T-cell (primary cell): ENCODE measurements around the gene ARHGEF38. TPM values are rescaled to one million over a fixed set of nuclear protein-coding genes. Genes with fewer than 3 reads are reported as not detected.

Source experiments
- ATAC-seq, 4 experiments: fragments of 200-7000 bp in 3 of 4; fragments of 150-1000 bp in 1 of 4; cut with Tn5 transposase; replicated peaks in 1 of 4; 1 replicate in 3 of 4; 2 replicates in 1 of 4; pipeline ENCODE4 v1.10.0; 2021; ENCODE audit warnings: moderate library complexity in 3 of 4, mild to moderate bottlenecking in 2 of 4, moderate number of reproducible peaks in 1 of 4
- CTCF ChIA-PET, 2 donors: fragments of 300-600 bp; sonication (Branson Sonifier 250); formaldehyde crosslinking; loops; one replicate each; lab custom pipeline; 2022; ENCODE audit warnings: antibody characterized with exemption in 2 of 2; lab: Charles Lee
- POLR2A ChIA-PET, 2 donors: fragments of 300-600 bp; sonication (Branson Sonifier 250); formaldehyde crosslinking; loops; one replicate each; lab custom pipeline; 2022; ENCODE audit warnings: antibody characterized with exemption in 2 of 2; lab: Charles Lee
- DNase-seq, 35 experiments: peaks; one replicate each; pipeline versions ENCODE4 v3.0.0 to v3.0.0-alpha.2; 2013 to 2023
- H3K27ac ChIP-seq: one replicate; pipeline ENCODE4 v1.5.1; 2013; ENCODE audit warnings: low read length
- H3K27me3 ChIP-seq, 2 experiments: replicated peaks in 1 of 2; 1 replicate in 1 of 2; 2 replicates in 1 of 2; pipeline versions ENCODE4 v1.6.1 to v1.7.0; 2013; ENCODE audit warnings: low read length in 1 of 2, mixed read lengths in 1 of 2; ENCODE audit not compliant: control insufficient read depth in 2 of 2, insufficient read depth in 2 of 2; ENCODE audit errors: extremely low read depth in 1 of 2
- H3K36me3 ChIP-seq, 2 donors: 1 replicate in 1 of 2; 2 replicates in 1 of 2; pipeline versions ENCODE4 v1.6.1 to v1.7.0; 2013; ENCODE audit warnings: low read length in 1 of 2; ENCODE audit not compliant: control insufficient read depth in 2 of 2, insufficient read depth in 1 of 2; ENCODE audit errors: extremely low read depth in 1 of 2
- H3K4me1 ChIP-seq, 2 experiments: 1 replicate in 1 of 2; 2 replicates in 1 of 2; pipeline versions ENCODE4 v1.6.1 to v1.7.0; 2013; ENCODE audit warnings: low read length in 2 of 2, mixed read lengths in 1 of 2; ENCODE audit not compliant: insufficient read depth in 2 of 2, control insufficient read depth in 1 of 2; ENCODE audit errors: extremely low read depth in 1 of 2
- H3K4me3 ChIP-seq, 2 donors: 1 replicate in 1 of 2; 2 replicates in 1 of 2; pipeline versions ENCODE4 v1.5.1 to v1.7.0; 2013; ENCODE audit warnings: mild to moderate bottlenecking in 2 of 2, low read length in 1 of 2, moderate library complexity in 1 of 2; ENCODE audit not compliant: control insufficient read depth in 1 of 2; ENCODE audit errors: extremely low read depth in 1 of 2
- H3K9me3 ChIP-seq: 2 replicates; pipeline ENCODE4 v1.7.0; 2013
- H3K27ac Mint-ChIP-seq, 2 donors: one replicate each; pipeline ENCODE4 v1.8.0; 2020 to 2021; ENCODE audit warnings: mild to moderate bottlenecking in 2 of 2, mixed read lengths in 2 of 2
- H3K27me3 Mint-ChIP-seq, 2 donors: one replicate each; pipeline ENCODE4 v1.8.0; 2021 to 2022; ENCODE audit warnings: mixed read lengths in 2 of 2
- H3K36me3 Mint-ChIP-seq: one replicate; pipeline ENCODE4 v1.8.0; 2021; ENCODE audit warnings: mixed read lengths
- H3K4me1 Mint-ChIP-seq, 3 donors: one replicate each; pipeline ENCODE4 v1.8.0; 2020 to 2022; ENCODE audit warnings: mixed read lengths in 3 of 3, mild to moderate bottlenecking in 1 of 3
- H3K4me3 Mint-ChIP-seq, 3 donors: one replicate each; pipeline ENCODE4 v1.8.0; 2020 to 2022; ENCODE audit warnings: mild to moderate bottlenecking in 3 of 3, mixed read lengths in 3 of 3, moderate library complexity in 3 of 3
- H3K9me3 Mint-ChIP-seq, 3 donors: one replicate each; pipeline ENCODE4 v1.8.0; 2020 to 2022; ENCODE audit warnings: mixed read lengths in 3 of 3
- WGBS: methylation state at CpG from one replicate; pipeline ENCODE4 v1.1.5; 2013; ENCODE audit warnings: missing lambda C conversion rate; ENCODE audit not compliant: insufficient coverage; 5-methylcytosine and 5-hydroxymethylcytosine counted together
- total RNA-seq, 35 experiments: library from RNA in 6 of 35; stranded (reverse) in 6 of 35; fragments of 120-200 nt in 1 of 35; gene quantifications; one replicate each; pipeline versions ENCODE4 v1.2.1 to v1.2.4 and lab custom pipeline; 2013 to 2026

The ARHGEF38 gene
- total RNA-seq, 5 donors from 2014 or later (not counting 1 experiment from before 2014, with no cell fraction given): not detected

DNA sequence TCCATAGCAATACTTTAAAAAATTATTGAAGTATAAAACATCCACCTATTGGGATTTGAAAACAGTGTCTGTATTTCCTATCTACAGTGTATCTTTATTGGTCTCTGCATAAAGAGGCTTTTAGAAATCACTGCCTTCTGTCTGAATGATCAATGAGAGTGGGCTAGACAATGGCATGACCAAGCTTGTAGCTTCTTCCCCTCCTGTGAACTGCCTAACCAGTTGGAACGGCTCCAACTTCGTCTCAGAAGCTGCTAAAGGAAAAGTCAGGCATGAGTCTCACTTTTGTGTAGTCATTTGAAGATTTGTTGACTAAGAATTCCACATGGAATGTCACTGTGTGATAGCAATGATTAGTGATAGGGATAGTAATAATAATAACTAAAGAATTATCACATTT lies 91.8 kb downstream of the ARHGEF38 start:
- Mint-ChIP-seq H3K9me3 (no peaks in the 10 kb centered on the region), H3K4me1 (no peaks in the 10 kb centered on the region)
- no peaks in the 10 kb centered on the region for H3K4me1 ChIP-seq

DNA sequence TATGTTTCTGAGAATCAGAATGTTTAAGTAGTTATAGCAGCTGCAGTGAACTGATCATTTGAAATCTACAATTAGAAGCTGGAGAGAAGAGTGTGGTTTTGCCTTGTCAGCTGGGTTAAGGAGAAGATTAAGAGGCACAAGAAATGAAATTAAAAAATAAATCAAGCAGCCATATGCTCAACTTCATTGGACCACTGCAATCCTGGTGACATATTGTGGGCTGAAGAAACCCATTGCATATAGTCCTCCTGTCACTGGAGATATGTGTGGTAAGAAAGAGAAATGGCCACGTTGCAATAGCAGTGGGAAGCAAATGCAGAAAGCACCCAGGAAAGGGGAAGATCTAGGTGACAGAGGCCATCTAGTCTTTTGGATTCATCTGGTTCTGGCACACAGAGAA lies 93.0 kb downstream of the ARHGEF38 start:
- H3K27ac ChIP-seq: no peak overlapping the region
- no peaks in the 10 kb centered on the region for H3K4me1 Mint-ChIP-seq
- ATAC-seq (no peak), DNase-seq (no peak)
- no peak overlapping the region for H3K4me3 Mint-ChIP-seq
- H3K27me3 ChIP-seq: no peaks in the 10 kb centered on the region
- ChIA-PET POLR2A (no interaction called here), CTCF (no interaction called here)
- H3K27ac Mint-ChIP-seq: no peak overlapping the region
- peaks cover 15 to 19% of the 10 kb centered on the region in 2 donors for H3K27me3 Mint-ChIP-seq
- no peaks in the 10 kb centered on the region for H3K36me3 ChIP-seq
- no peaks in the 10 kb centered on the region for H3K36me3 Mint-ChIP-seq
- 20% methylated on average over 1 of the region's 1 CpG for WGBS
- H3K4me3 ChIP-seq: no peak overlapping the region
- H3K9me3 Mint-ChIP-seq: no peaks in the 10 kb centered on the region
- H3K4me1 ChIP-seq: no peaks in the 10 kb centered on the region
- no peaks in the 10 kb centered on the region for H3K9me3 ChIP-seq

More for the DNA sequence above, 91.8 kb downstream of the ARHGEF38 start:
- H3K9me3 ChIP-seq: no peaks in the 10 kb centered on the region
- H3K27me3 Mint-ChIP-seq: peaks cover 6 to 18% of the 10 kb centered on the region in 2 donors
- DNase-seq (no peak), ATAC-seq (no peak)
- WGBS: no CpG with 5 or more reads among the region's 2 CpGs
- ChIA-PET CTCF (no interaction called here), POLR2A (no interaction called here)
- H3K4me3 ChIP-seq: no peak overlapping the region
- no peak overlapping the region for H3K27ac ChIP-seq
- H3K27me3 ChIP-seq: no peaks in the 10 kb centered on the region
- no peak overlapping the region for H3K27ac Mint-ChIP-seq
- no peaks in the 10 kb centered on the region for H3K36me3 Mint-ChIP-seq
- no peak overlapping the region for H3K4me3 Mint-ChIP-seq
- H3K36me3 ChIP-seq: no peaks in the 10 kb centered on the region

DNA sequence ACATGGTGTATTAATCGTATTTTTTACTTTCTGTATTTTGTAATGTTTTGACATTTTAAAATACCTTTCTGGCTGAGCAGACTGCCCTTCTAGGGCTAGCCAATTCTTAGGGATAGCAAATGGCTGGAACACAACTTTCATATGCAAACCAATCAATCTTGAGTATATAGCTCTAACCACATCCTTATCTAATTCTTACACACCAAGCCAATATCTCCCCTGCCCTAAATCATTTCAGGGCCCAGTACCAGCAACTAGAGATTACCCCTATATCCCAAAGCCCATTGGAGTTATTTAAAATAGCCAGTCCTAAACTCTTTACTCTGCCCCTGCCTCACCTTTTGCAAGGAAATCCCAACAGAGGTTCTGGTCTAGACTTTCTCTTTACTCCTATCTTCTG lies 97.8 kb downstream of the ARHGEF38 start:
- no CpG with 5 or more reads among the region's 1 CpG for WGBS
- ChIA-PET CTCF (no interaction called here), POLR2A (no interaction called here)
- ATAC-seq (no peak), DNase-seq (no peak)
- Histone ChIP-seq H3K4me1 (no peaks in the 10 kb centered on the region), H3K27ac (no peak overlapping the region), H3K4me3 (no peak overlapping the region), H3K36me3 (no peaks in the 10 kb centered on the region), H3K27me3 (no peaks in the 10 kb centered on the region), H3K9me3 (no peaks in the 10 kb centered on the region)
- Mint-ChIP-seq H3K9me3 (no peaks in the 10 kb centered on the region), H3K36me3 (no peaks in the 10 kb centered on the region), H3K27me3 (peaks cover 16 to 21% of the 10 kb centered on the region in 2 donors), H3K4me1 (no peaks in the 10 kb centered on the region), H3K4me3 (no peak overlapping the region), H3K27ac (no peak overlapping the region)

DNA sequence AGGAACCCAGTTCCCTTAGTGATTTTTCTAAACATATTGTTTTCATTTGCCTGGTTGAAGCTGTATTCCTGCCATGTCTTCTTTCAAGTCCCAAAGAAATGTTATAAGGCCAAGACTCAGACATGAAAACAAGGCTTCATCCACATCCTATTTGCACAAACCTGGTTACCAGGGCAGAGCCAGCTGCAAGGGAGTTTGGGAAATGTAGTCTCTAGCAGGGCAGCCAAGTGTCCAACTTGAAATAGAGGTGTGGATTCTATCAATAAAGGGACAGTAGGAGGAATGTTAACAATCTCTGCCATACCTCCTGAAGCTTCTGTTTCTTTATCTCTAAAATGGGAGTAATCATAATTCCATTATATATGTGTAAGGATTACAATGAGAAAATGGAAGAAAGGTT lies 99.5 kb downstream of the ARHGEF38 start:
- Histone ChIP-seq H3K36me3 (no peaks in the 10 kb centered on the region), H3K27me3 (no peaks in the 10 kb centered on the region), H3K4me3 (no peak overlapping the region), H3K4me1 (no peaks in the 10 kb centered on the region), H3K27ac (no peak overlapping the region), H3K9me3 (no peaks in the 10 kb centered on the region)
- Mint-ChIP-seq H3K4me3 (no peak overlapping the region), H3K4me1 (no peaks in the 10 kb centered on the region), H3K27ac (no peak overlapping the region), H3K9me3 (no peaks in the 10 kb centered on the region), H3K36me3 (no peaks in the 10 kb centered on the region), H3K27me3 (peaks cover 19 to 25% of the 10 kb centered on the region in 2 donors)
- DNase-seq (no peak), ATAC-seq (no peak)
- POLR2A ChIA-PET: no interaction called here
- CTCF ChIA-PET: no interaction called here

GRCh38 chr4:105652286-105652888 lies 100.0 kb downstream of the ARHGEF38 start:
- Histone ChIP-seq H3K4me1 (no peaks in the 10 kb centered on the region), H3K4me3 (no peak overlapping the region), H3K27me3 (no peaks in the 10 kb centered on the region), H3K9me3 (no peaks in the 10 kb centered on the region), H3K36me3 (no peaks in the 10 kb centered on the region), H3K27ac (no peak overlapping the region)
- whole genome bisulfite sequencing: 40% methylated on average over 1 of the region's 4 CpGs
- Mint-ChIP-seq H3K36me3 (no peaks in the 10 kb centered on the region), H3K9me3 (no peaks in the 10 kb centered on the region), H3K27me3 (peaks cover 19 to 26% of the 10 kb centered on the region in 2 donors), H3K27ac (no peak overlapping the region), H3K4me3 (no peak overlapping the region), H3K4me1 (no peaks in the 10 kb centered on the region)
- ATAC-seq (no peak), DNase-seq (no peak)
- CTCF ChIA-PET: no interaction called here
- POLR2A ChIA-PET: no interaction called here

DNA sequence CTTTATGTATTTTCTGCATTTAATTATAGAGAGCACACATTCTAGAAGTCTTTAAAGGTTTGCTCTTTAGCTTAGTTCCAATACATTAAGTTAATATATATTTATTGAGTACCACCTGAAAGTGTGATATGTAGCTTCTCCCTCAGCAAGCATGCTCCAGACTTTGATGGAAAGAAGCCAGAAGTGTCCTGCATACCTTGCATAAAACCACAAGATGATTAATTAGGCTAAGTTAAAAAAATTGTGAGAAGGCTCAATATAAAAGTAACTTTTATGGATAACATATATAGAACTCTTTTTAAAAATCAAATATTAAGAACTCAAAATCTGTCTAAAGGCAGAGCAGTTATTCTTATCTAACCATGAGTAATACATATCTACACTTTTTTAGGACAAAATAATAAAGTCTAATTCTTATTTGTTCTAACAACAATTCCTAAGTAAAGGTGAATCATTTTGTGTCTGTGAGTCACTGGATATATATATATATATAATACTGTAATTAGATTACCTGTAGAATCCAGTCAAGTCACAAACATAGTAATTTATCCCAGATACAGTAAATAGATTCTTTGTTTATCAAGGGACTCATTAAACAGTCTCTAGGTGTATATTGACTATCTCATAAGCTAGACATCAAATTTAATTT lies 104.8 kb downstream of the ARHGEF38 start:
- no peak for DNase-seq
- no peaks in the 10 kb centered on the region for H3K9me3 ChIP-seq
- no peak overlapping the region for H3K4me3 Mint-ChIP-seq
- no peaks in the 10 kb centered on the region for H3K36me3 Mint-ChIP-seq
- ChIA-PET POLR2A (no interaction called here), CTCF (no interaction called here)
- H3K27ac ChIP-seq: no peak overlapping the region
- H3K4me3 ChIP-seq: no peak overlapping the region
- no peaks in the 10 kb centered on the region for H3K36me3 ChIP-seq
- no peaks in the 10 kb centered on the region for H3K9me3 Mint-ChIP-seq
- H3K27me3 Mint-ChIP-seq: peaks cover 4 to 11% of the 10 kb centered on the region in 2 donors
- ATAC-seq: no peak
- H3K4me1 ChIP-seq: no peaks in the 10 kb centered on the region
- H3K27me3 ChIP-seq: no peaks in the 10 kb centered on the region
- H3K4me1 Mint-ChIP-seq: no peaks in the 10 kb centered on the region
- H3K27ac Mint-ChIP-seq: no peak overlapping the region
